ENCODE measurements around the gene ZCCHC24.
A peak's percentile ranks its signal among the peaks of the same experiment; 100 is the strongest.

Gene ZCCHC24

GRCh38 chr10:79445161-79445976 is at the start of gene ZCCHC24:
Gene ZCCHC24 (minus strand): TSS chr10:79445624. CDS start chr10:79445440, 184 bp downstream.
- peak within 1 kb of the TSS; percentile 87 for H3K4me3 ChIP-seq (ENCODE audit: low read depth, low read length)
- TF ChIP-seq, protein P1, sequence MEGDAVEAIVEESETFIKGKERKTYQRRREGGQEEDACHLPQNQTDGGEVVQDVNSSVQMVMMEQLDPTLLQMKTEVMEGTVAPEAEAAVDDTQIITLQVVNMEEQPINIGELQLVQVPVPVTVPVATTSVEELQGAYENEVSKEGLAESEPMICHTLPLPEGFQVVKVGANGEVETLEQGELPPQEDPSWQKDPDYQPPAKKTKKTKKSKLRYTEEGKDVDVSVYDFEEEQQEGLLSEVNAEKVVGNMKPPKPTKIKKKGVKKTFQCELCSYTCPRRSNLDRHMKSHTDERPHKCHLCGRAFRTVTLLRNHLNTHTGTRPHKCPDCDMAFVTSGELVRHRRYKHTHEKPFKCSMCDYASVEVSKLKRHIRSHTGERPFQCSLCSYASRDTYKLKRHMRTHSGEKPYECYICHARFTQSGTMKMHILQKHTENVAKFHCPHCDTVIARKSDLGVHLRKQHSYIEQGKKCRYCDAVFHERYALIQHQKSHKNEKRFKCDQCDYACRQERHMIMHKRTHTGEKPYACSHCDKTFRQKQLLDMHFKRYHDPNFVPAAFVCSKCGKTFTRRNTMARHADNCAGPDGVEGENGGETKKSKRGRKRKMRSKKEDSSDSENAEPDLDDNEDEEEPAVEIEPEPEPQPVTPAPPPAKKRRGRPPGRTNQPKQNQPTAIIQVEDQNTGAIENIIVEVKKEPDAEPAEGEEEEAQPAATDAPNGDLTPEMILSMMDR (IDR thresholded peaks at IDR 0.05; ENCODE audit: low read depth, low read length): no peak

DNA sequence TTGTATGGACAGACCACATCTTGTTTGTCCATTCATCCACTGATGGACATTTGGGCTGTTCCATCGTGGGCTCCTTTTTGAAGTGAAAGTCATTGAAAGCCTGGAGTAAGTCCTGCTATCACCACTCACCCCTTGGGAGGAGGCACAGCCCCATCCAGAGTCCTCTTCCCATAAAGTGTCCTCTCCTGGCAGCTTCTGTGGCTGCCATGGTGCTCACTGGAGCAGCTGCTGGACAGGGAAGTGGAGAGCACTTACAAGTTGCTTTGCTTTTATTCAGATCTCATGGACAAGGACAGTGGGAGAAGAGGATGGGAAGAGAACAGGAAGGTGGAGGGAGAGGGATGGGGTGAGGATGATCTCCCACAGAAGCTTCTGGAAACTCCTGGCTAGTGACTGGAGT is 48.4 kb upstream of the ZCCHC24 start:
- H3K4me3 ChIP-seq (ENCODE audit: low read depth, low read length): no peak overlapping the region

GRCh38 chr10:79492839-79493238 is 47.4 kb upstream of the ZCCHC24 start:
- no peak overlapping the region for H3K4me3 ChIP-seq (ENCODE audit: low read depth, low read length)
- TF ChIP-seq, protein P1 (IDR thresholded peaks at IDR 0.05; ENCODE audit: low read depth, low read length): no peak

More for the DNA sequence above, 48.4 kb upstream of the ZCCHC24 start:
- TF ChIP-seq, protein P1 (IDR thresholded peaks at IDR 0.05; ENCODE audit: low read depth, low read length): no peak

- TF ChIP-seq, protein P1 (IDR thresholded peaks at IDR 0.05; ENCODE audit: low read depth, low read length): no peak
- H3K4me3 ChIP-seq (ENCODE audit: low read depth, low read length): no peak overlapping the region
Measured at GRCh38 chr10:79492256-79492655, 46.8 kb upstream of the ZCCHC24 start.

DNA sequence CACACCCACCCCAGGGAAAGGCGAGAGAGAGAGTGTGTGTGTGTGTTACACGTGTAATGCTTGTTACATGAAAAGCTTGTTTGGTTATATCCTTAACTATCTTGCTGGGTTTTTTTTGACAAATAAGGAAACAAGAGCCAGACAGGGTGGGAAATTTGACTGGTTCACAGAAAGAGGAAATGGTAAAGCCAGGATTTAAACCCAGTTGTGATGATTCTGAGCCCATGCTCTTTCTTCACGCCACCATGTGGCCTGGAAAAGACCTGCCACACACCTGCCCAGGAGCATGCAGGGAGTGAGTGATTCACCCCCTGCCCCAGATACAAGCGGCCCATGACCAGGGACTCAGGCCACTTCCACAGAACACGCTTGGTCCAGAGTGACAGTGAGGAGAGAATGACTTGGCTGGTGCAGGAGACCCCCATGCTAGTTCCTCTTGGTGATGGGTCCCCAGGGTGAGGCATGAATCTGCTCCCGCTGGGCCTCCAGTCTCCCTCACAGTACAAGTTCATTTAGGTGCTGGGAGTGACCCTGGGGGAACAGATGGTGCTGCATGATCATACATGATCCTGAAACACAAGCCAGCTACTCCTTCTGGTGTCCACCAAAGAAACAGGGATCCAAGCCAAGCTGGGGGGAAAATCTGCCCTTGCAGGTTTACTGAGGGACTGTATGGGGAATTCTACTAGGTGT is 45.9 kb upstream of the ZCCHC24 start:
- TF ChIP-seq, protein P1 (IDR thresholded peaks at IDR 0.05; ENCODE audit: low read depth, low read length): no peak
- no peak overlapping the region for H3K4me3 ChIP-seq (ENCODE audit: low read depth, low read length)

- TF ChIP-seq, protein P1 (IDR thresholded peaks at IDR 0.05; ENCODE audit: low read depth, low read length): no peak
Measured at GRCh38 chr10:79490400-79491142, 45.1 kb upstream of the ZCCHC24 start.

More at GRCh38 chr10:79490400-79491142, 45.1 kb upstream of the ZCCHC24 start:
- H3K4me3 ChIP-seq (ENCODE audit: low read depth, low read length): no peak overlapping the region

Measured in WI38 (cell line).